ENCODE measurements around the gene OXA1L. TPM values are rescaled to one million over a fixed set of nuclear protein-coding genes. Genes with fewer than 3 reads are reported as not detected.
"Not testable (repeated sequence)": the region's sequence is repeated elsewhere in the genome, so short reads cannot be mapped to it uniquely, and the experiment has no call there.

The OXA1L gene
- total RNA-seq = 10 to 100 TPM; 38.3 to 87.8 (median 55.9) TPM

- TF ChIP-seq POLR2A (IDR thresholded peaks at IDR 0.05) (peak; percentile 51 to 54), CTCF (IDR thresholded peaks at IDR 0.05) (no peak)
- peak within 1 kb of the TSS; percentile 85 to 92 for H3K27ac ChIP-seq
- intact Hi-C loops (cut with DNase I; ENCODE audit: low total_unique reads) = no loop called here
- no peaks in the 10 kb centered on the region for H3K9me3 ChIP-seq
- no peaks in the 10 kb centered on the region for H3K36me3 ChIP-seq
- DNase-seq = peak; percentile 98 to 99
- no peaks in the 10 kb centered on the region for H3K4me1 ChIP-seq
- no peaks in the 10 kb centered on the region for H3K27me3 ChIP-seq
- H3K4me3 ChIP-seq = peak within 1 kb of the TSS; percentile 75 to 82
Observed at GRCh38 chr14:22766457-22767322, at the start of gene OXA1L. Gene OXA1L, plus strand, starts transcription at chr14:22766688. Its CDS starts 14 bp downstream, at chr14:22766702.

- Histone ChIP-seq H3K27ac (no peak overlapping the region), H3K36me3 (no peaks in the 10 kb centered on the region), H3K4me3 (no peak overlapping the region), H3K9me3 (no peaks in the 10 kb centered on the region), H3K27me3 (no peaks in the 10 kb centered on the region), H3K4me1 (no peaks in the 10 kb centered on the region)
- TF ChIP-seq CTCF (IDR thresholded peaks at IDR 0.05) (no peak), POLR2A (IDR thresholded peaks at IDR 0.05) (no peak)
- intact Hi-C loops (cut with DNase I; ENCODE audit: low total_unique reads) = no loop called here
- DNase-seq = no peak
Observed at GRCh38 chr14:22718091-22718490, 48.4 kb upstream of the OXA1L start.

- TF ChIP-seq CTCF (IDR thresholded peaks at IDR 0.05) = no peak
- no peak for TF ChIP-seq POLR2A (IDR thresholded peaks at IDR 0.05)
- no peaks in the 10 kb centered on the region for H3K4me1 ChIP-seq
- intact Hi-C loops (cut with DNase I; ENCODE audit: low total_unique reads) = no loop called here
- DNase-seq = no peak
- H3K27ac ChIP-seq = no peak overlapping the region
- H3K9me3 ChIP-seq = no peaks in the 10 kb centered on the region
- no peaks in the 10 kb centered on the region for H3K36me3 ChIP-seq
- no peak overlapping the region for H3K4me3 ChIP-seq
- no peaks in the 10 kb centered on the region for H3K27me3 ChIP-seq
Observed at GRCh38 chr14:22721213-22721612, 45.3 kb upstream of the OXA1L start.

- Histone ChIP-seq H3K4me3 (no peak overlapping the region), H3K36me3 (no peaks in the 10 kb centered on the region), H3K9me3 (no peaks in the 10 kb centered on the region), H3K27me3 (no peaks in the 10 kb centered on the region), H3K27ac (no peak overlapping the region), H3K4me1 (no peaks in the 10 kb centered on the region)
- intact Hi-C loops (cut with DNase I; ENCODE audit: low total_unique reads) = no loop called here
- TF ChIP-seq POLR2A (IDR thresholded peaks at IDR 0.05) (no peak), CTCF (IDR thresholded peaks at IDR 0.05) (no peak)
- no peak for DNase-seq
Observed at GRCh38 chr14:22723815-22724214, 42.7 kb upstream of the OXA1L start.

- H3K27me3 ChIP-seq; H3K9me3 ChIP-seq; DNase-seq; H3K4me1 ChIP-seq; H3K27ac ChIP-seq; H3K36me3 ChIP-seq; intact Hi-C loops (cut with DNase I; ENCODE audit: low total_unique reads); H3K4me3 ChIP-seq: not testable (repeated sequence)
Observed at GRCh38 chr14:22724847-22725246, 41.6 kb upstream of the OXA1L start.

- H3K4me3 ChIP-seq; H3K9me3 ChIP-seq; H3K27ac ChIP-seq; intact Hi-C loops (cut with DNase I; ENCODE audit: low total_unique reads); H3K36me3 ChIP-seq; DNase-seq; H3K4me1 ChIP-seq; H3K27me3 ChIP-seq: not testable (repeated sequence)
Observed at GRCh38 chr14:22725374-22725773, 41.1 kb upstream of the OXA1L start.
